ENCODE data around the gene GRM7. TPM values are rescaled to one million over a fixed set of nuclear protein-coding genes. Genes with fewer than 3 reads are reported as not detected.

Gene GRM7
- total and polyA plus RNA-seq, 2 experiments from 2014 or later = 0.40 TPM; not detected in 1

DNA sequence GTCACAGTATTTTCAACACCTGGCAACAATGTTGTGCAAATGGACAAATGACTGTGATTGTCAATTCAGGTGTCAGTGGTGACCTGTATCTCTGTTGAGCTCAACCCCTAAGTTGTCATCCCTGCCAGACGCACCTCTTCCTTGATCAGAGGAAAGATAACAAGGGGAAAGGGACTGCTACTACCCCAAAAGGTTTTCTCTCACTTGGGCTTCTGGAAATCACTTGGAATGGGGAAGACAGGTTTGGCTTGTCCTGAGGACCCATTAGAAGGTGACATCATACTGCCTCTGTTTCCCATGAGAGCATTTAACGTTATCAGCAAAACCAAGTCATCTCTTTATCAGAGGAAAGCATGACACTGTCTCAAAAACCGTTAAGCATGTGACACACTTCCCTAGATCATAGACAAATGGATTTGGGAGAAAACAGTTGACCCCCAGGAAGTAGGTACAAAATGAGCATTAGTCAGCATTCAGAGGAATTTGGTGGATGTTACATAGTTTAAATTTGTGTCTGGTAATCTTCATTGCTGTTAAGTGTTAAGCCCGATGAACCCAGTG, 769.5 kb downstream of the GRM7 start:
- TF ChIP-seq, protein P1, sequence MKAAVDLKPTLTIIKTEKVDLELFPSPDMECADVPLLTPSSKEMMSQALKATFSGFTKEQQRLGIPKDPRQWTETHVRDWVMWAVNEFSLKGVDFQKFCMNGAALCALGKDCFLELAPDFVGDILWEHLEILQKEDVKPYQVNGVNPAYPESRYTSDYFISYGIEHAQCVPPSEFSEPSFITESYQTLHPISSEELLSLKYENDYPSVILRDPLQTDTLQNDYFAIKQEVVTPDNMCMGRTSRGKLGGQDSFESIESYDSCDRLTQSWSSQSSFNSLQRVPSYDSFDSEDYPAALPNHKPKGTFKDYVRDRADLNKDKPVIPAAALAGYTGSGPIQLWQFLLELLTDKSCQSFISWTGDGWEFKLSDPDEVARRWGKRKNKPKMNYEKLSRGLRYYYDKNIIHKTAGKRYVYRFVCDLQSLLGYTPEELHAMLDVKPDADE (IDR thresholded peaks at IDR 0.05) = no peak
- TF ChIP-seq CREB1 (CRISPR knock-in tag; IDR thresholded peaks at IDR 0.05; ENCODE audit: low read depth) (no peak), JUNB (IDR thresholded peaks at IDR 0.05; ENCODE audit: unreplicated experiment) (no peak), ZNF331 (CRISPR knock-in tag; IDR thresholded peaks at IDR 0.05; ENCODE audit: low read depth) (no peak), ZNF114 (CRISPR knock-in tag; IDR thresholded peaks at IDR 0.05) (no peak), NANOG (IDR thresholded peaks at IDR 0.05; ENCODE audit: borderline replicate concordance) (no peak), EZH2phosphoT487 (IDR thresholded peaks at IDR 0.05; ENCODE audit: unreplicated experiment) (no peak), EZH2 (IDR thresholded peaks at IDR 0.05; ENCODE audit: low read depth, unreplicated experiment) (no peak), POLR2AphosphoS5 (IDR thresholded peaks at IDR 0.05; ENCODE audit: low read depth) (no peak)
- TF ChIP-seq, protein P2, sequence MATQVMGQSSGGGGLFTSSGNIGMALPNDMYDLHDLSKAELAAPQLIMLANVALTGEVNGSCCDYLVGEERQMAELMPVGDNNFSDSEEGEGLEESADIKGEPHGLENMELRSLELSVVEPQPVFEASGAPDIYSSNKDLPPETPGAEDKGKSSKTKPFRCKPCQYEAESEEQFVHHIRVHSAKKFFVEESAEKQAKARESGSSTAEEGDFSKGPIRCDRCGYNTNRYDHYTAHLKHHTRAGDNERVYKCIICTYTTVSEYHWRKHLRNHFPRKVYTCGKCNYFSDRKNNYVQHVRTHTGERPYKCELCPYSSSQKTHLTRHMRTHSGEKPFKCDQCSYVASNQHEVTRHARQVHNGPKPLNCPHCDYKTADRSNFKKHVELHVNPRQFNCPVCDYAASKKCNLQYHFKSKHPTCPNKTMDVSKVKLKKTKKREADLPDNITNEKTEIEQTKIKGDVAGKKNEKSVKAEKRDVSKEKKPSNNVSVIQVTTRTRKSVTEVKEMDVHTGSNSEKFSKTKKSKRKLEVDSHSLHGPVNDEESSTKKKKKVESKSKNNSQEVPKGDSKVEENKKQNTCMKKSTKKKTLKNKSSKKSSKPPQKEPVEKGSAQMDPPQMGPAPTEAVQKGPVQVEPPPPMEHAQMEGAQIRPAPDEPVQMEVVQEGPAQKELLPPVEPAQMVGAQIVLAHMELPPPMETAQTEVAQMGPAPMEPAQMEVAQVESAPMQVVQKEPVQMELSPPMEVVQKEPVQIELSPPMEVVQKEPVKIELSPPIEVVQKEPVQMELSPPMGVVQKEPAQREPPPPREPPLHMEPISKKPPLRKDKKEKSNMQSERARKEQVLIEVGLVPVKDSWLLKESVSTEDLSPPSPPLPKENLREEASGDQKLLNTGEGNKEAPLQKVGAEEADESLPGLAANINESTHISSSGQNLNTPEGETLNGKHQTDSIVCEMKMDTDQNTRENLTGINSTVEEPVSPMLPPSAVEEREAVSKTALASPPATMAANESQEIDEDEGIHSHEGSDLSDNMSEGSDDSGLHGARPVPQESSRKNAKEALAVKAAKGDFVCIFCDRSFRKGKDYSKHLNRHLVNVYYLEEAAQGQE (IDR thresholded peaks at IDR 0.05; ENCODE audit: unreplicated experiment) = no peak
- TF ChIP-seq, protein P3, sequence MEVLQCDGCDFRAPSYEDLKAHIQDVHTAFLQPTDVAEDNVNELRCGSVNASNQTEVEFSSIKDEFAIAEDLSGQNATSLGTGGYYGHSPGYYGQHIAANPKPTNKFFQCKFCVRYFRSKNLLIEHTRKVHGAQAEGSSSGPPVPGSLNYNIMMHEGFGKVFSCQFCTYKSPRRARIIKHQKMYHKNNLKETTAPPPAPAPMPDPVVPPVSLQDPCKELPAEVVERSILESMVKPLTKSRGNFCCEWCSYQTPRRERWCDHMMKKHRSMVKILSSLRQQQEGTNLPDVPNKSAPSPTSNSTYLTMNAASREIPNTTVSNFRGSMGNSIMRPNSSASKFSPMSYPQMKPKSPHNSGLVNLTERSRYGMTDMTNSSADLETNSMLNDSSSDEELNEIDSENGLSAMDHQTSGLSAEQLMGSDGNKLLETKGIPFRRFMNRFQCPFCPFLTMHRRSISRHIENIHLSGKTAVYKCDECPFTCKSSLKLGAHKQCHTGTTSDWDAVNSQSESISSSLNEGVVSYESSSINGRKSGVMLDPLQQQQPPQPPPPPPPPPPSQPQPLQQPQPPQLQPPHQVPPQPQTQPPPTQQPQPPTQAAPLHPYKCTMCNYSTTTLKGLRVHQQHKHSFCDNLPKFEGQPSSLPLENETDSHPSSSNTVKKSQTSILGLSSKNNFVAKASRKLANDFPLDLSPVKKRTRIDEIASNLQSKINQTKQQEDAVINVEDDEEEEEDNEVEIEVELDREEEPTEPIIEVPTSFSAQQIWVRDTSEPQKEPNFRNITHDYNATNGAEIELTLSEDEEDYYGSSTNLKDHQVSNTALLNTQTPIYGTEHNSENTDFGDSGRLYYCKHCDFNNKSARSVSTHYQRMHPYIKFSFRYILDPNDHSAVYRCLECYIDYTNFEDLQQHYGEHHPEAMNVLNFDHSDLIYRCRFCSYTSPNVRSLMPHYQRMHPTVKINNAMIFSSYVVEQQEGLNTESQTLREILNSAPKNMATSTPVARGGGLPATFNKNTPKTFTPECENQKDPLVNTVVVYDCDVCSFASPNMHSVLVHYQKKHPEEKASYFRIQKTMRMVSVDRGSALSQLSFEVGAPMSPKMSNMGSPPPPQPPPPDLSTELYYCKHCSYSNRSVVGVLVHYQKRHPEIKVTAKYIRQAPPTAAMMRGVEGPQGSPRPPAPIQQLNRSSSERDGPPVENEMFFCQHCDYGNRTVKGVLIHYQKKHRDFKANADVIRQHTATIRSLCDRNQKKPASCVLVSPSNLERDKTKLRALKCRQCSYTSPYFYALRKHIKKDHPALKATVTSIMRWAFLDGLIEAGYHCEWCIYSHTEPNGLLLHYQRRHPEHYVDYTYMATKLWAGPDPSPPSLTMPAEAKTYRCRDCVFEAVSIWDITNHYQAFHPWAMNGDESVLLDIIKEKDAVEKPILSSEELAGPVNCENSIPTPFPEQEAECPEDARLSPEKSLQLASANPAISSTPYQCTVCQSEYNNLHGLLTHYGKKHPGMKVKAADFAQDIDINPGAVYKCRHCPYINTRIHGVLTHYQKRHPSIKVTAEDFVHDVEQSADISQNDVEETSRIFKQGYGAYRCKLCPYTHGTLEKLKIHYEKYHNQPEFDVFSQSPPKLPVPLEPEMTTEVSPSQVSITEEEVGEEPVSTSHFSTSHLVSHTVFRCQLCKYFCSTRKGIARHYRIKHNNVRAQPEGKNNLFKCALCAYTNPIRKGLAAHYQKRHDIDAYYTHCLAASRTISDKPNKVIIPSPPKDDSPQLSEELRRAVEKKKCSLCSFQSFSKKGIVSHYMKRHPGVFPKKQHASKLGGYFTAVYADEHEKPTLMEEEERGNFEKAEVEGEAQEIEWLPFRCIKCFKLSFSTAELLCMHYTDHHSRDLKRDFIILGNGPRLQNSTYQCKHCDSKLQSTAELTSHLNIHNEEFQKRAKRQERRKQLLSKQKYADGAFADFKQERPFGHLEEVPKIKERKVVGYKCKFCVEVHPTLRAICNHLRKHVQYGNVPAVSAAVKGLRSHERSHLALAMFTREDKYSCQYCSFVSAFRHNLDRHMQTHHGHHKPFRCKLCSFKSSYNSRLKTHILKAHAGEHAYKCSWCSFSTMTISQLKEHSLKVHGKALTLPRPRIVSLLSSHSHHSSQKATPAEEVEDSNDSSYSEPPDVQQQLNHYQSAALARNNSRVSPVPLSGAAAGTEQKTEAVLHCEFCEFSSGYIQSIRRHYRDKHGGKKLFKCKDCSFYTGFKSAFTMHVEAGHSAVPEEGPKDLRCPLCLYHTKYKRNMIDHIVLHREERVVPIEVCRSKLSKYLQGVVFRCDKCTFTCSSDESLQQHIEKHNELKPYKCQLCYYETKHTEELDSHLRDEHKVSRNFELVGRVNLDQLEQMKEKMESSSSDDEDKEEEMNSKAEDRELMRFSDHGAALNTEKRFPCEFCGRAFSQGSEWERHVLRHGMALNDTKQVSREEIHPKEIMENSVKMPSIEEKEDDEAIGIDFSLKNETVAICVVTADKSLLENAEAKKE (CRISPR knock-in tag; IDR thresholded peaks at IDR 0.05) = no peak
- TF ChIP-seq, protein P4, sequence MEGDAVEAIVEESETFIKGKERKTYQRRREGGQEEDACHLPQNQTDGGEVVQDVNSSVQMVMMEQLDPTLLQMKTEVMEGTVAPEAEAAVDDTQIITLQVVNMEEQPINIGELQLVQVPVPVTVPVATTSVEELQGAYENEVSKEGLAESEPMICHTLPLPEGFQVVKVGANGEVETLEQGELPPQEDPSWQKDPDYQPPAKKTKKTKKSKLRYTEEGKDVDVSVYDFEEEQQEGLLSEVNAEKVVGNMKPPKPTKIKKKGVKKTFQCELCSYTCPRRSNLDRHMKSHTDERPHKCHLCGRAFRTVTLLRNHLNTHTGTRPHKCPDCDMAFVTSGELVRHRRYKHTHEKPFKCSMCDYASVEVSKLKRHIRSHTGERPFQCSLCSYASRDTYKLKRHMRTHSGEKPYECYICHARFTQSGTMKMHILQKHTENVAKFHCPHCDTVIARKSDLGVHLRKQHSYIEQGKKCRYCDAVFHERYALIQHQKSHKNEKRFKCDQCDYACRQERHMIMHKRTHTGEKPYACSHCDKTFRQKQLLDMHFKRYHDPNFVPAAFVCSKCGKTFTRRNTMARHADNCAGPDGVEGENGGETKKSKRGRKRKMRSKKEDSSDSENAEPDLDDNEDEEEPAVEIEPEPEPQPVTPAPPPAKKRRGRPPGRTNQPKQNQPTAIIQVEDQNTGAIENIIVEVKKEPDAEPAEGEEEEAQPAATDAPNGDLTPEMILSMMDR (conservative IDR thresholded peaks at IDR 0.05; ENCODE audit: low read depth in 2 of 2) = no peak
- Histone ChIP-seq H3K27me3 (ENCODE audit: insufficient read depth) (no peaks in the 10 kb centered on the region), H3K4me2 (no peak overlapping the region), H3K9me2 (ENCODE audit: insufficient read depth) (0 out of 2 replicates have a peak, but pooled peaks cover 5% of the 10 kb centered on the region), H3K36me3 (ENCODE audit: insufficient read depth) (no peaks in the 10 kb centered on the region), H3K4me1 (ENCODE audit: insufficient read depth) (no peaks in the 10 kb centered on the region), H3F3A (replicated peaks; ENCODE audit: low read depth) (no peaks in the 10 kb centered on the region), H3K4me3 (no peak overlapping the region), H2AFZ (0 out of 2 replicates have a peak overlapping the region, but pooled peaks have one; percentile 59), H3K27ac (ENCODE audit: low read depth) (no peak overlapping the region), H4K20me1 (replicated peaks; ENCODE audit: insufficient read depth) (no peaks in the 10 kb centered on the region), H3K79me2 (replicated peaks; ENCODE audit: insufficient read depth) (no peaks in the 10 kb centered on the region)
- Mint-ChIP-seq H3K36me3 (ENCODE audit: low read depth) (no peaks in the 10 kb centered on the region; the same call in 2 of the 3 replicates), H3K4me1 (no peaks in the 10 kb centered on the region), H3K27ac (no peak overlapping the region), H3K4me3 (no peak overlapping the region), H3K27me3 (ENCODE audit: insufficient read depth, low read depth, poor library complexity) (no peaks in the 10 kb centered on the region), H3K9me3 (no peaks in the 10 kb centered on the region)
- DNase-seq (ENCODE audit: low spot score) (no peak), ATAC-seq (no peak)
